IMR-90 (cell line): ENCODE measurements around the gene CRISPLD2. TPM values are rescaled to one million over a fixed set of nuclear protein-coding genes. Genes with fewer than 3 reads are reported as not detected.

Experiments used
- ATAC-seq: fragments of 200-7000 bp; cut with Tn5 transposase; 2 replicates; pipeline ENCODE4 v1.9.1; 2020; ENCODE audit warnings: low read depth, mild to moderate bottlenecking, moderate library complexity
- BruUV-seq: library from RNA; stranded (reverse); fragments of 400-500 nt; replicated peaks from 2 replicates; lab custom pipeline; 2021; lab: Mats Ljungman, UMichigan
- CTCF ChIA-PET: fragments of 300-600 bp; formaldehyde crosslinking; extraction: SDS; loops from one replicate; lab custom pipeline; 2021; ENCODE audit warnings: antibody characterized with exemption; lab: Yijun Ruan, JAX
- POLR2A ChIA-PET: fragments of 300-600 bp; sonication (Branson Sonifier 250); formaldehyde crosslinking; loops from one replicate; lab custom pipeline; 2022; ENCODE audit warnings: antibody characterized with exemption; ENCODE audit not compliant: unreplicated experiment; lab: Charles Lee
- DNase-seq: peaks from one replicate; pipeline ENCODE4 v3.0.0; 2013
- H2AFZ ChIP-seq: replicated peaks from 2 replicates; pipeline ENCODE3; 2013; ENCODE audit warnings: low read length, mild to moderate bottlenecking; ENCODE audit not compliant: poor library complexity
- H2AK5ac ChIP-seq: 2 replicates; pipeline ENCODE4 v1.6.1; 2013; ENCODE audit warnings: low read depth, low read length, inconsistent platforms
- H2AK9ac ChIP-seq: replicated peaks from 2 replicates; pipeline ENCODE3; 2013; ENCODE audit warnings: mild to moderate bottlenecking, low read depth, low read length, moderate library complexity; ENCODE audit not compliant: poor library complexity
- H2BK120ac ChIP-seq: 2 replicates; pipeline ENCODE4 v1.6.1; 2013; ENCODE audit warnings: low read depth, low read length, inconsistent platforms
- H2BK15ac ChIP-seq: 3 replicates; pipeline ENCODE4 v1.6.1; 2013; ENCODE audit warnings: low read depth, low read length, inconsistent platforms
- H2BK20ac ChIP-seq: 2 replicates; pipeline ENCODE4 v1.6.1; 2013; ENCODE audit warnings: low read depth, mild to moderate bottlenecking, inconsistent platforms, low read length, moderate library complexity
- H2BK5ac ChIP-seq: 2 replicates; pipeline ENCODE4 v1.6.1; 2013; ENCODE audit warnings: mild to moderate bottlenecking, low read depth, low read length, inconsistent platforms; ENCODE audit not compliant: poor library complexity, severe bottlenecking
- H3K14ac ChIP-seq: replicated peaks from 2 replicates; pipeline ENCODE4 v1.6.1; 2013; ENCODE audit warnings: low read depth, low read length, inconsistent platforms
- H3K18ac ChIP-seq: 2 replicates; pipeline ENCODE4 v1.6.1; 2013; ENCODE audit warnings: low read depth, low read length, control low read depth
- H3K23ac ChIP-seq: 2 replicates; pipeline ENCODE4 v1.6.1; 2013; ENCODE audit warnings: low read depth, low read length, inconsistent platforms
- H3K27ac ChIP-seq: 2 replicates; pipeline ENCODE4 v1.5.1; 2013; ENCODE audit warnings: mild to moderate bottlenecking, control low read depth, low read length; ENCODE audit not compliant: insufficient read depth
- H3K27me3 ChIP-seq: 2 replicates; pipeline ENCODE4 v1.6.1; 2013; ENCODE audit warnings: low read length; ENCODE audit not compliant: control insufficient read depth, insufficient read depth
- H3K36me3 ChIP-seq: 2 replicates; pipeline ENCODE4 v1.6.1; 2013; ENCODE audit warnings: low read length, mixed read lengths; ENCODE audit not compliant: control insufficient read depth, insufficient read depth
- H3K4ac ChIP-seq: 2 replicates; pipeline ENCODE4 v1.6.1; 2013; ENCODE audit warnings: low read depth, low read length, inconsistent platforms
- H3K4me1 ChIP-seq: 2 replicates; pipeline ENCODE4 v1.6.1; 2013; ENCODE audit warnings: low read length, mixed read lengths; ENCODE audit not compliant: control insufficient read depth, insufficient read depth
- H3K4me2 ChIP-seq: 2 replicates; pipeline ENCODE4 v1.6.1; 2013; ENCODE audit warnings: low read depth, mild to moderate bottlenecking, control low read depth, low read length, moderate library complexity
- H3K4me3 ChIP-seq: 2 replicates; pipeline ENCODE4 v1.5.1; 2013; ENCODE audit warnings: low read depth, mild to moderate bottlenecking, control low read depth, low read length, moderate library complexity; ENCODE audit not compliant: insufficient read depth
- H3K56ac ChIP-seq: 2 replicates; pipeline ENCODE4 v1.6.1; 2013; ENCODE audit warnings: low read length, inconsistent platforms; ENCODE audit not compliant: insufficient read depth; ENCODE audit errors: extremely low read depth
- H3K79me1 ChIP-seq, 2 experiments: 2 replicates each; pipeline ENCODE4 v1.6.1; 2013; ENCODE audit warnings: low read length in 2 of 2, inconsistent platforms in 1 of 2, low read depth in 1 of 2
- H3K9ac ChIP-seq: 2 replicates; pipeline ENCODE4 v1.6.1; 2013; ENCODE audit warnings: low read depth, low read length, control low read depth
- H3K9me1 ChIP-seq: 2 replicates; pipeline ENCODE4 v1.6.1; 2013; ENCODE audit warnings: low read length, inconsistent platforms; ENCODE audit not compliant: insufficient read depth
- H3K9me3 ChIP-seq: 2 replicates; pipeline ENCODE4 v1.6.1; 2013; ENCODE audit warnings: low read length; ENCODE audit not compliant: control insufficient read depth, insufficient read depth
- H4K20me1 ChIP-seq: 2 replicates; pipeline ENCODE4 v1.6.1; 2013; ENCODE audit warnings: low read length, inconsistent platforms; ENCODE audit not compliant: insufficient read depth
- H4K5ac ChIP-seq: 2 replicates; pipeline ENCODE4 v1.6.1; 2013; ENCODE audit warnings: mild to moderate bottlenecking, low read depth, low read length, control low read depth
- H4K8ac ChIP-seq, 2 experiments: 2 replicates each; pipeline ENCODE4 v1.6.1; 2013; ENCODE audit warnings: low read depth in 2 of 2, low read length in 2 of 2, control low read depth in 1 of 2, inconsistent platforms in 1 of 2
- H4K91ac ChIP-seq: 2 replicates; pipeline ENCODE4 v1.6.1; 2013; ENCODE audit warnings: low read depth, low read length, inconsistent platforms; ENCODE audit not compliant: insufficient read depth
- BHLHE40 ChIP-seq: fragments of 150-350 bp; IDR thresholded peaks from 2 replicates; pipeline ENCODE4 v1.6.1; 2016; ENCODE audit warnings: mild to moderate bottlenecking, low read depth, low read length
- CEBPB ChIP-seq: IDR thresholded peaks from 2 replicates; pipeline ENCODE4 v1.6.1; 2012; ENCODE audit warnings: low read depth, low read length, improper control_type of control experiment
- CHD1 ChIP-seq: IDR thresholded peaks from 2 replicates; pipeline ENCODE4 v1.6.1; 2012; ENCODE audit warnings: low read depth, low read length, improper control_type of control experiment
- FOS ChIP-seq: fragments of 150-350 bp; IDR thresholded peaks from 2 replicates; pipeline ENCODE4 v1.6.1; 2016; ENCODE audit warnings: low read depth, low read length
- MAFK ChIP-seq: IDR thresholded peaks from 2 replicates; pipeline ENCODE4 v1.6.1; 2012; ENCODE audit warnings: low read depth, low read length, improper control_type of control experiment
- MAZ ChIP-seq: IDR thresholded peaks from 2 replicates; pipeline ENCODE4 v1.6.1; 2012; ENCODE audit warnings: low read depth, mild to moderate bottlenecking, low read length, improper control_type of control experiment, moderate library complexity, borderline replicate concordance
- MXI1 ChIP-seq: IDR thresholded peaks from 2 replicates; pipeline ENCODE4 v1.6.1; 2012; ENCODE audit warnings: low read depth, mild to moderate bottlenecking, low read length, moderate library complexity, borderline replicate concordance
- NFE2L2 ChIP-seq: fragments of 150-350 bp; IDR thresholded peaks from 2 replicates; pipeline ENCODE4 v1.6.1; 2016; ENCODE audit warnings: low read depth, mild to moderate bottlenecking, low read length
- POLR2A ChIP-seq: IDR thresholded peaks from 2 replicates; pipeline ENCODE4 v1.6.1; 2012; ENCODE audit warnings: mild to moderate bottlenecking, low read depth, low read length
- RAD21 ChIP-seq: IDR thresholded peaks from 2 replicates; pipeline ENCODE4 v1.6.1; 2012; ENCODE audit warnings: low read length, improper control_type of control experiment
- RCOR1 ChIP-seq: IDR thresholded peaks from 2 replicates; pipeline ENCODE4 v1.6.1; 2012; ENCODE audit warnings: mild to moderate bottlenecking, low read length, improper control_type of control experiment; ENCODE audit not compliant: insufficient replicate concordance
- RFX5 ChIP-seq: IDR thresholded peaks from 2 replicates; pipeline ENCODE4 v1.8.0; 2012; ENCODE audit warnings: low read depth, mild to moderate bottlenecking, low read length, moderate library complexity
- SMC3 ChIP-seq: fragments of 150-350 bp; IDR thresholded peaks from 2 replicates; pipeline ENCODE4 v1.6.1; 2016; ENCODE audit warnings: low read depth, mild to moderate bottlenecking, antibody characterized with exemption, low read length, moderate library complexity
- WGBS, 2 experiments: methylation state at CpG; one replicate each; pipeline versions ENCODE4 v1.1.5 to v1.1.7; 2013; ENCODE audit warnings: missing lambda C conversion rate in 2 of 2; ENCODE audit not compliant: insufficient read length in 1 of 2; ENCODE audit errors: extremely low coverage in 2 of 2; 5-methylcytosine and 5-hydroxymethylcytosine counted together
- dilution Hi-C: fragments of 300-500 bp; cut with HindIII; formaldehyde crosslinking; loops from one replicate; pipeline ENCODE4 v1.14.3; 2018; ENCODE audit warnings: low sequenced_read_pairs; ENCODE audit not compliant: unreplicated experiment
- in situ Hi-C: fragments of 300-500 bp; cut with MboI; formaldehyde crosslinking; loops from 3 replicates; pipeline ENCODE4 v1.14.3; 2019; ENCODE audit warnings: low sequenced_read_pairs, inconsistent platforms, mixed read lengths
- intact Hi-C: fragments of 100-400 bp; cut with micrococcal nuclease; formaldehyde crosslinking; loops from 2 replicates; pipeline ENCODE4 v1.10.0; 2022
- polyA plus RNA-seq, 3 experiments: library from polyadenylated mRNA; depleted of rRNA; stranded (reverse); fragments of >200 nt; gene quantifications; 2 replicates each; pipeline ENCODE4 v1.2.3, GENCODE V29; 2012; ENCODE audit warnings: low replicate concordance in 1 of 3
- total RNA-seq: library from RNA; depleted of rRNA; stranded (reverse); fragments of >200 nt; gene quantifications from 2 replicates; pipeline ENCODE4 v1.2.3, GENCODE V29; 2012
- TF ChIP-seq, protein P1 (sequence below): fragments of 150-350 bp; IDR thresholded peaks from 2 replicates; pipeline ENCODE4 v1.6.1; 2016; ENCODE audit warnings: low read depth, mild to moderate bottlenecking, low read length, moderate library complexity, borderline replicate concordance
- TF ChIP-seq, protein P2 (sequence below): fragments of 150-350 bp; IDR thresholded peaks from 2 replicates; pipeline ENCODE4 v1.6.1; 2017; ENCODE audit warnings: mild to moderate bottlenecking, antibody characterized with exemption, low read length, low read depth
- TF ChIP-seq, protein P3 (sequence below): conservative IDR thresholded peaks from 2 replicates; pipeline ENCODE4 v1.5.1; 2012; ENCODE audit warnings: mild to moderate bottlenecking, low read depth, low read length, improper control_type of control experiment

The CRISPLD2 gene
- total and polyA plus RNA-seq, 2 of the 4 experiments (the other 2 are of a cell fraction): 23.1 to 37.5 TPM

DNA sequence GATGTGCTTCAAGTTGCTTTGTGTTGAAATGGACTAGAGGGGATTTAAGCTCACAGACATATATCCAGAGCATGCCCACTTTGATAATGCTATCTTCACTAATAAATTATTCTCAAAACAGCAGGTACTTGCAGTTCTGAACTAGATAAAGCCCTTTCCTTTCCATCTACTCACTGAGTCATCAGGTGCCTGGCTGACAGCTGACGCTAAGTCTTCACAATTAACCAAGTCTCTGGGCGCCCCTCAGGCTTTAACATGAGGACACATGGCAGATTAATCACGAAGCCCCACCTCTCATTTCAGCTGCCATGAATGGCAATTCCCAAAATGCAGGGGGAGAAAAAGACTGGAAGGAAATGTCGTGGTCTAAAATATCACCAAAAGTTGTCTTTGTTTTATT, 29.5 kb upstream of the CRISPLD2 start:
- Histone ChIP-seq H3K14ac (no peak overlapping the region), H2AK5ac (no peak overlapping the region), H2BK20ac (no peak overlapping the region), H3K18ac (no peak overlapping the region), H3K9me1 (peaks cover 9% of the 10 kb centered on the region), H2AFZ (no peak overlapping the region), H3K56ac (no peak overlapping the region), H4K8ac (no peak overlapping the region), H3K36me3 (no peaks in the 10 kb centered on the region), H3K79me1 (no peaks in the 10 kb centered on the region), H3K23ac (no peak overlapping the region), H3K4me3 (no peak overlapping the region), H3K4me2 (no peak overlapping the region), H3K4ac (no peak overlapping the region), H4K5ac (no peak overlapping the region), H3K27me3 (no peaks in the 10 kb centered on the region), H3K9me3 (no peaks in the 10 kb centered on the region), H4K20me1 (no peaks in the 10 kb centered on the region), H2BK5ac (no peak overlapping the region), H4K91ac (no peak overlapping the region), H3K4me1 (peaks cover 23% of the 10 kb centered on the region), H3K9ac (no peak overlapping the region), H2BK15ac (no peak overlapping the region), H2BK120ac (no peak overlapping the region), H2AK9ac (no peak overlapping the region), H3K27ac (no peak overlapping the region)
- WGBS, 2 experiments: no CpG with 5 or more reads among the region's 4 CpGs
- TF ChIP-seq MAFK (no peak), CEBPB (no peak), POLR2A (no peak), NFE2L2 (no peak), CHD1 (no peak), RCOR1 (no peak), SMC3 (no peak), MXI1 (no peak), FOS (no peak), BHLHE40 (no peak), RFX5 (no peak), RAD21 (no peak), MAZ (no peak)
- TF ChIP-seq, protein P1, sequence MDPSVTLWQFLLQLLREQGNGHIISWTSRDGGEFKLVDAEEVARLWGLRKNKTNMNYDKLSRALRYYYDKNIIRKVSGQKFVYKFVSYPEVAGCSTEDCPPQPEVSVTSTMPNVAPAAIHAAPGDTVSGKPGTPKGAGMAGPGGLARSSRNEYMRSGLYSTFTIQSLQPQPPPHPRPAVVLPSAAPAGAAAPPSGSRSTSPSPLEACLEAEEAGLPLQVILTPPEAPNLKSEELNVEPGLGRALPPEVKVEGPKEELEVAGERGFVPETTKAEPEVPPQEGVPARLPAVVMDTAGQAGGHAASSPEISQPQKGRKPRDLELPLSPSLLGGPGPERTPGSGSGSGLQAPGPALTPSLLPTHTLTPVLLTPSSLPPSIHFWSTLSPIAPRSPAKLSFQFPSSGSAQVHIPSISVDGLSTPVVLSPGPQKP: no peak
- TF ChIP-seq, protein P2, sequence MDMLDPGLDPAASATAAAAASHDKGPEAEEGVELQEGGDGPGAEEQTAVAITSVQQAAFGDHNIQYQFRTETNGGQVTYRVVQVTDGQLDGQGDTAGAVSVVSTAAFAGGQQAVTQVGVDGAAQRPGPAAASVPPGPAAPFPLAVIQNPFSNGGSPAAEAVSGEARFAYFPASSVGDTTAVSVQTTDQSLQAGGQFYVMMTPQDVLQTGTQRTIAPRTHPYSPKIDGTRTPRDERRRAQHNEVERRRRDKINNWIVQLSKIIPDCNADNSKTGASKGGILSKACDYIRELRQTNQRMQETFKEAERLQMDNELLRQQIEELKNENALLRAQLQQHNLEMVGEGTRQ: no peak
- TF ChIP-seq, protein P3, sequence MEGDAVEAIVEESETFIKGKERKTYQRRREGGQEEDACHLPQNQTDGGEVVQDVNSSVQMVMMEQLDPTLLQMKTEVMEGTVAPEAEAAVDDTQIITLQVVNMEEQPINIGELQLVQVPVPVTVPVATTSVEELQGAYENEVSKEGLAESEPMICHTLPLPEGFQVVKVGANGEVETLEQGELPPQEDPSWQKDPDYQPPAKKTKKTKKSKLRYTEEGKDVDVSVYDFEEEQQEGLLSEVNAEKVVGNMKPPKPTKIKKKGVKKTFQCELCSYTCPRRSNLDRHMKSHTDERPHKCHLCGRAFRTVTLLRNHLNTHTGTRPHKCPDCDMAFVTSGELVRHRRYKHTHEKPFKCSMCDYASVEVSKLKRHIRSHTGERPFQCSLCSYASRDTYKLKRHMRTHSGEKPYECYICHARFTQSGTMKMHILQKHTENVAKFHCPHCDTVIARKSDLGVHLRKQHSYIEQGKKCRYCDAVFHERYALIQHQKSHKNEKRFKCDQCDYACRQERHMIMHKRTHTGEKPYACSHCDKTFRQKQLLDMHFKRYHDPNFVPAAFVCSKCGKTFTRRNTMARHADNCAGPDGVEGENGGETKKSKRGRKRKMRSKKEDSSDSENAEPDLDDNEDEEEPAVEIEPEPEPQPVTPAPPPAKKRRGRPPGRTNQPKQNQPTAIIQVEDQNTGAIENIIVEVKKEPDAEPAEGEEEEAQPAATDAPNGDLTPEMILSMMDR: no peak
- ChIA-PET POLR2A (no interaction called here), CTCF (no interaction called here)
- in situ Hi-C loops (no loop called here), dilution Hi-C loops (no loop called here), intact Hi-C loops (no loop called here)
- DNase-seq (no peak), ATAC-seq (no peak)
- BruUV-seq: no TSS peak
